GM19035 (cell line): Measurements from ENCODE around the gene ZNF10.

Experiments
- ATAC-seq: cut with Tn5 transposase; IDR thresholded peaks from one replicate; pipeline ENCODE4 v1.9.1; 2021; ENCODE audit not compliant: unreplicated experiment

The ZNF10 gene

GRCh38 chr12:133192847-133193246 is 62.4 kb downstream of the ZNF10 start:
- no peak for ATAC-seq

GRCh38 chr12:133201888-133202287 is 71.5 kb downstream of the ZNF10 start:
- ATAC-seq, result no peak

- no peak for ATAC-seq
These were observed 72.3 kb downstream of the ZNF10 start for GRCh38 chr12:133202493-133203343.

- ATAC-seq, result no peak
These were observed 73.2 kb downstream of the ZNF10 start for GRCh38 chr12:133203344-133204263.

- no peak for ATAC-seq
These were observed 73.8 kb downstream of the ZNF10 start for GRCh38 chr12:133204264-133204603.

- ATAC-seq, result no peak
These were observed 76.0 kb downstream of the ZNF10 start for GRCh38 chr12:133206390-133206789.
